Measurements from ENCODE around the gene SGIP1. TPM values are rescaled to one million over a fixed set of nuclear protein-coding genes. Genes with fewer than 3 reads are reported as not detected.
"Not testable (repeated sequence)": the region's sequence is repeated elsewhere in the genome, so short reads cannot be mapped to it uniquely, and the experiment has no call there.

The SGIP1 gene
- total RNA-seq, 1 donor from 2014 or later = 7.0 TPM

- no peak for DNase-seq (ENCODE audit: low spot score)
- intact Hi-C loops (cut with DNase I) = no loop called here
Observed at GRCh38 chr1:66704177-66704875, 170.4 kb downstream of the SGIP1 start.

GRCh38 chr1:66705110-66705509 is 171.2 kb downstream of the SGIP1 start:
- intact Hi-C loops (cut with DNase I) = no loop called here
- DNase-seq (ENCODE audit: low spot score) = no peak

GRCh38 chr1:66711420-66711819 is 177.5 kb downstream of the SGIP1 start:
- intact Hi-C loops (cut with DNase I) = no loop called here
- DNase-seq (ENCODE audit: low spot score) = no peak

- intact Hi-C loops (cut with DNase I) = no loop called here
- no peak for DNase-seq (ENCODE audit: low spot score)
Observed at GRCh38 chr1:66712839-66713238, 178.9 kb downstream of the SGIP1 start.

- intact Hi-C loops (cut with DNase I) = no loop called here
- DNase-seq (ENCODE audit: low spot score) = no peak
Observed at GRCh38 chr1:66723985-66724384, 190.0 kb downstream of the SGIP1 start.

- DNase-seq (ENCODE audit: low spot score) = no peak
- intact Hi-C loops (cut with DNase I) = loop anchor here (5.0 kb wide), 2 partner anchors 279 to 474 kb away; no protein-coding TSS in a partner anchor
Observed at GRCh38 chr1:66725885-66726665, 192.1 kb downstream of the SGIP1 start.

GRCh38 chr1:66728021-66728420 is 194.1 kb downstream of the SGIP1 start:
- intact Hi-C loops (cut with DNase I) = loop anchor here (5.0 kb wide), 2 partner anchors 281 to 476 kb away; no protein-coding TSS in a partner anchor

GRCh38 chr1:66728716-66729115 is 194.8 kb downstream of the SGIP1 start:
- not testable (repeated sequence) for DNase-seq (ENCODE audit: low spot score)
- intact Hi-C loops (cut with DNase I) = loop anchor here (5.0 kb wide), 2 partner anchors 281 to 476 kb away; no protein-coding TSS in a partner anchor

More at GRCh38 chr1:66728021-66728420, 194.1 kb downstream of the SGIP1 start:
- no peak for DNase-seq (ENCODE audit: low spot score)

- DNase-seq (ENCODE audit: low spot score) = no peak
- intact Hi-C loops (cut with DNase I) = loop anchor here (5.0 kb wide), 2 partner anchors 282 to 477 kb away; no protein-coding TSS in a partner anchor
Observed at GRCh38 chr1:66729119-66729518, 195.2 kb downstream of the SGIP1 start.

- DNase-seq (ENCODE audit: low spot score) = no peak
- intact Hi-C loops (cut with DNase I) = loop anchor here (5.0 kb wide), 2 partner anchors 282 to 477 kb away; no protein-coding TSS in a partner anchor
Observed at GRCh38 chr1:66729523-66729922, 195.6 kb downstream of the SGIP1 start.

- intact Hi-C loops (cut with DNase I) = no loop called here
- DNase-seq (ENCODE audit: low spot score) = no peak
Observed at GRCh38 chr1:66730462-66730861, 196.5 kb downstream of the SGIP1 start.

GRCh38 chr1:66731170-66731865 is 197.4 kb downstream of the SGIP1 start:
- no peak for DNase-seq (ENCODE audit: low spot score)
- intact Hi-C loops (cut with DNase I) = no loop called here

- intact Hi-C loops (cut with DNase I) = no loop called here
- DNase-seq (ENCODE audit: low spot score) = no peak
Observed at GRCh38 chr1:66732407-66733166, 198.6 kb downstream of the SGIP1 start.

GRCh38 chr1:66733348-66734017 is 199.5 kb downstream of the SGIP1 start:
- DNase-seq (ENCODE audit: low spot score) = no peak
- intact Hi-C loops (cut with DNase I) = no loop called here

- intact Hi-C loops (cut with DNase I); DNase-seq (ENCODE audit: low spot score): not testable (repeated sequence)
Observed at GRCh38 chr1:66734531-66734930, 200.6 kb downstream of the SGIP1 start.

- intact Hi-C loops (cut with DNase I) = no loop called here
- DNase-seq (ENCODE audit: low spot score) = no peak
Observed at GRCh38 chr1:66737836-66738235, 203.9 kb downstream of the SGIP1 start.

- no peak for DNase-seq (ENCODE audit: low spot score)
- intact Hi-C loops (cut with DNase I) = no loop called here
Observed at GRCh38 chr1:66739401-66740157, 205.6 kb downstream of the SGIP1 start.

- intact Hi-C loops (cut with DNase I) = no loop called here
- DNase-seq (ENCODE audit: low spot score) = no peak
Observed at GRCh38 chr1:66745451-66745850, 211.5 kb downstream of the SGIP1 start.

Data from cardiac septum (tissue), 1 donor.